Neuron (in vitro differentiated cells): Measurements from ENCODE around the gene TMEM187.

Source experiments
- H2AFZ ChIP-seq: one replicate; pipeline ENCODE4 v1.6.1; 2013; ENCODE audit warnings: low read depth, mild to moderate bottlenecking, inconsistent platforms, low read length, moderate library complexity
- H3K27me3 ChIP-seq: one replicate; pipeline ENCODE4 v1.6.1; 2013; ENCODE audit warnings: low read length; ENCODE audit not compliant: insufficient read depth
- H3K36me3 ChIP-seq: one replicate; pipeline ENCODE4 v1.6.1; 2013; ENCODE audit warnings: low read length; ENCODE audit not compliant: insufficient read depth
- H3K4me1 ChIP-seq: one replicate; pipeline ENCODE4 v1.6.1; 2013; ENCODE audit warnings: low read length; ENCODE audit not compliant: insufficient read depth
- H3K4me3 ChIP-seq: 2 replicates; pipeline ENCODE4 v1.5.1; 2013; ENCODE audit warnings: mild to moderate bottlenecking, low read length, moderate library complexity
- H3K9me3 ChIP-seq: one replicate; pipeline ENCODE4 v1.6.1; 2013; ENCODE audit warnings: low read length

The TMEM187 gene

GRCh38 chrX:154019633-154020528 lies 47.3 kb downstream of the TMEM187 start, which contains the start of gene IRAK1:
Gene IRAK1 (minus strand): TSS chrX:154019902. CDS start chrX:154019812, 90 bp downstream.
- Histone ChIP-seq H3K27me3 (peaks cover 6% of the 10 kb centered on the region), H3K4me3 (peak within 1 kb of the TSS; percentile 57), H3K9me3 (no peaks in the 10 kb centered on the region), H3K4me1 (peaks cover 22% of the 10 kb centered on the region), H2AFZ (no peak within 1 kb of the TSS), H3K36me3 (peaks cover 3% of the 10 kb centered on the region)

- peaks cover 3% of the 10 kb centered on the region for H3K36me3 ChIP-seq
- H3K4me1 ChIP-seq: peaks cover 24% of the 10 kb centered on the region
- peaks cover 6% of the 10 kb centered on the region for H3K27me3 ChIP-seq
- H3K4me3 ChIP-seq: peak overlapping the region; percentile 57
- H2AFZ ChIP-seq: no peak overlapping the region
- no peaks in the 10 kb centered on the region for H3K9me3 ChIP-seq
Observed at GRCh38 chrX:154020536-154021115, 48.1 kb downstream of the TMEM187 start.

DNA sequence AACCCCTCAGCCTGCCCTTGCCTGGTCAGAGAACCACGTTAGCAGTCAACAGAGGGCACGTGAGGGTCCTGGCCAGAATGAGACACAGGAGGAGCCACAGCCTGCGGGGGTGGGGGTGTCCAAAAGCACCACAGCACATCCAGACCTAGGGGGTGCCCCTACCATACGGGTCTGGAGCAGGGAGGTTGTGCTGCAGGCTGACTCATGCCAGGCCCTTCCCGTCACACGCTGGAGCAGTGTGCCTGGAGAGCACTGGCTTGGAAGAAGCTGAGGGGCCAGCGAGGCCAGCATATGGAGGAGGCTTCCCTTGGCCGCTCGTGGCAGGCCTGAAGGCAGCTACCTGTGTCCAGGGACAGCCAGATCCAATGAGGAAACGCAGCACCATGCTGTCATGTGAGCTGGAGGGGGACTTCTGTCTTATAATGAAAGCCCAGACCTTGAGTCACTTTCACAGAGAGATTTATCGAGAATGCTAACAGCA lies 48.6 kb downstream of the TMEM187 start:
- no peak overlapping the region for H2AFZ ChIP-seq
- peaks cover 7% of the 10 kb centered on the region for H3K27me3 ChIP-seq
- H3K36me3 ChIP-seq: peaks cover 3% of the 10 kb centered on the region
- H3K4me3 ChIP-seq: no peak overlapping the region
- H3K9me3 ChIP-seq: no peaks in the 10 kb centered on the region
- peaks cover 24% of the 10 kb centered on the region for H3K4me1 ChIP-seq

DNA sequence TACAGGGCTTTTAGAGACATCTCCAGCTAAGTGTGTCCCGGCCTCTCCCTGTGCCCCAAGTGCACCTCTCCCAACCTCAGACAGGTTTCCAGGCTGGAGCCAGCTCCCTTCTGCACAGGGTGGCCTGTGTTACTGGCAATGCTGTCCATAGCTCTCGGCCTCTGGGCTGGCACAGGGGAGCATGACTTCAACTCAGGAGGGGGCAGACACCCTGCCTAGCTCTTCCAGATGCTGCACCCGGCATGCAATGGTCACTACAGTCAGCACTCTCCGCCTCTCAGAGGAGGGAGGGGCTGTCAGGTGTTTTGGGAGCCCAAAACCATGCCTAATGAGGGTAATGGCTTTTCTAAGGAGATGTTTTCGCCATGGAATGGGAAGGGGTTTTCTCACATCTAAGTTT lies 49.6 kb downstream of the TMEM187 start:
- no peak overlapping the region for H3K4me3 ChIP-seq
- H3K9me3 ChIP-seq: no peaks in the 10 kb centered on the region
- H3K36me3 ChIP-seq: peaks cover 1% of the 10 kb centered on the region
- H3K4me1 ChIP-seq: peaks cover 24% of the 10 kb centered on the region
- peaks cover 10% of the 10 kb centered on the region for H3K27me3 ChIP-seq
- H2AFZ ChIP-seq: no peak overlapping the region

GRCh38 chrX:154023276-154024000 lies 50.9 kb downstream of the TMEM187 start:
- H3K36me3 ChIP-seq: peaks cover 5% of the 10 kb centered on the region
- no peaks in the 10 kb centered on the region for H3K9me3 ChIP-seq
- H3K4me1 ChIP-seq: peaks cover 24% of the 10 kb centered on the region
- no peak overlapping the region for H3K4me3 ChIP-seq
- no peak overlapping the region for H2AFZ ChIP-seq
- peaks cover 15% of the 10 kb centered on the region for H3K27me3 ChIP-seq

DNA sequence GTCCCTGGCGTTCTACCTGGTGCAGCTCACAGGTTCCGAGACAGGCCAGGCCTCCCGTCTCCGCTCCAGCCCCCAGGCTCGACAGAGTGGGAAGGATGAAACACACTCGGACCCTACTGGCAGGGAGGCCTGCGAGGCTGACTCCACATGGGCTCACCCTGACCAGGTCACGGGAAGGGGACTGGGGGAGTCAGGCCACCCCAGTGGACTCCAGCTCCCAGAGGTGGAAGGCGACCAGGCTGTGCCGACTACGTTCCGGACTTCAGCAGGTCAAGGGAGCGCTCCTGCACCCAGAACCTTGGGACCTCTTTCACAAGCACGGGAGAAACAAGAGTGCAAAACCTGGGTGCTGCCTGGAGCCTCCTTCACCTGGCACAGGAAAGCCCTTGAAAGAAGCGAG lies 51.7 kb downstream of the TMEM187 start:
- H2AFZ ChIP-seq: no peak overlapping the region
- H3K27me3 ChIP-seq: peaks cover 15% of the 10 kb centered on the region
- H3K4me3 ChIP-seq: no peak overlapping the region
- peaks cover 11% of the 10 kb centered on the region for H3K36me3 ChIP-seq
- peaks cover 20% of the 10 kb centered on the region for H3K4me1 ChIP-seq
- H3K9me3 ChIP-seq: no peaks in the 10 kb centered on the region

DNA sequence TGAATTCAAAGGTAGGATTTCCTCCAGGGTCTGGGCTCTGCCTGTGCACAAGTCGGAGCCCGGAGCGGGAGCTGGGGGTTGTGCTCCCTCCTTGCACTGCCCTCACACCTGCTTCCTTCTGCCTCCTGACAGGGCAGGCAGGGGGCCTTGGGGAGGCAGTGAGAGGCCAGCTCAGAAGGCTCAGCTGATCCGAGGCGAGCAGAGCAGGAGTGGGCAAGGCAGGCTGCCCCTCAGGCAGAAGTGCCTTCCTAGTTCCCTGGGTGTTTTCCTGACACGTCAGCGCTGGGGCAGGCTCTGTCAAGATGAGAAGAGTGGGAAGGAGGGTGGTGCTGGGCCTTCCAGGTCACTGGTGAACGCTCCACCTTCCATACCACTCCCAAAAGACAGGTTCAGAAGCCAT lies 52.7 kb downstream of the TMEM187 start:
- Histone ChIP-seq H2AFZ (no peak overlapping the region), H3K4me3 (no peak overlapping the region), H3K4me1 (peaks cover 20% of the 10 kb centered on the region), H3K27me3 (peaks cover 15% of the 10 kb centered on the region), H3K9me3 (no peaks in the 10 kb centered on the region), H3K36me3 (peaks cover 14% of the 10 kb centered on the region)

- Histone ChIP-seq H2AFZ (no peak overlapping the region), H3K36me3 (peaks cover 16% of the 10 kb centered on the region), H3K4me1 (peaks cover 13% of the 10 kb centered on the region), H3K4me3 (no peak overlapping the region), H3K27me3 (peaks cover 15% of the 10 kb centered on the region), H3K9me3 (no peaks in the 10 kb centered on the region)
Observed at GRCh38 chrX:154026136-154027021, 53.8 kb downstream of the TMEM187 start.

DNA sequence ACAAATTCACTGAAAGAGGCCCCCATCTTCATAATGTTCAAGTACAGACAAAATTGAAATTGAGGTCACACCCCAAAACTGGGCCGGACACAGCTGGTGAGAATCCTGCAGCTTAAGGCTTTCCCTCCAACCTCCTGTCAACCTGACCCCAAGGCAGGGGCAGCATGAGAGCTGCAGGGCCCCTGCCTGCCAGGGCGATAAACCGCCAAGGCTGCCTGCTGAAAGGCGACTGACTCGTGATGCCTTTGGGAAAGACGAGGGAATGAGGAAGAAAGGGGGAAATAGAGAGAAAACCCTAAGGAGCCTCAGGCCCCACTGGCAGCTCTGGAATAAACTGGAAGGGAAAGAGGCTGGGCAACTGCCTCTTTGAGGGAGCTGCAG lies 54.5 kb downstream of the TMEM187 start:
- no peak overlapping the region for H2AFZ ChIP-seq
- no peak overlapping the region for H3K4me3 ChIP-seq
- peaks cover 13% of the 10 kb centered on the region for H3K4me1 ChIP-seq
- peaks cover 16% of the 10 kb centered on the region for H3K36me3 ChIP-seq
- peaks cover 15% of the 10 kb centered on the region for H3K27me3 ChIP-seq
- H3K9me3 ChIP-seq: no peaks in the 10 kb centered on the region

DNA sequence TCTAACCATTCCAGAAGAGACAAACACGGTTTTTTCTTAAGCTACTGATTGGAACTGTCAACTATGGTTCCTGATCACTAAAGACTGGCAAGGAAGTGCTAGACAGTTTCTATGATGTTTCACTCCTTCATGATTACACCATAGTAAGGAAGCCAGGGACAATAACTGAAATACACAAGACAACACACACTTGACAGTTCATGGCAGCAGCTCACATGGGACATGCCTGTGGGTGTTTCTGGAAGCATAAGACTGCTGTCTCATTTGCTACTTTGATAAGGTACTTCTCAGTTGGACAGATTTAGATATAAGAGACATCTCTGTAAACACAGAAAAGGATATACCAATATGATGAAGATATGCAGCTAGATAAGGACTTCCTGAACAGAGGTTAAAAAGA lies 55.4 kb downstream of the TMEM187 start:
- no peak overlapping the region for H3K4me3 ChIP-seq
- H3K27me3 ChIP-seq: peaks cover 12% of the 10 kb centered on the region

GRCh38 chrX:154028502-154029184 lies 56.1 kb downstream of the TMEM187 start:
- Histone ChIP-seq H3K4me1 (peaks cover 3% of the 10 kb centered on the region), H3K36me3 (peaks cover 17% of the 10 kb centered on the region), H3K9me3 (no peaks in the 10 kb centered on the region), H2AFZ (no peak overlapping the region), H3K4me3 (no peak overlapping the region), H3K27me3 (peaks cover 12% of the 10 kb centered on the region)

More for the DNA sequence above, 55.4 kb downstream of the TMEM187 start:
- H3K9me3 ChIP-seq: no peaks in the 10 kb centered on the region
- H3K36me3 ChIP-seq: peaks cover 16% of the 10 kb centered on the region
- peaks cover 9% of the 10 kb centered on the region for H3K4me1 ChIP-seq
- no peak overlapping the region for H2AFZ ChIP-seq

- Histone ChIP-seq H3K9me3 (no peaks in the 10 kb centered on the region), H3K36me3 (peaks cover 18% of the 10 kb centered on the region), H3K27me3 (peaks cover 10% of the 10 kb centered on the region)
Observed at GRCh38 chrX:154029439-154029838, 56.9 kb downstream of the TMEM187 start.

More at GRCh38 chrX:154029439-154029838, 56.9 kb downstream of the TMEM187 start:
- H3K4me1 ChIP-seq: peaks cover 3% of the 10 kb centered on the region
- no peak overlapping the region for H2AFZ ChIP-seq
- no peak overlapping the region for H3K4me3 ChIP-seq
